OCI-LY1 (cell line): ENCODE results near the gene PPP1CC.

Experiments
- H2AFZ ChIP-seq: fragments of 200-600 bp; sonication (generic), shearing (Covaris generic); 2 replicates; pipeline ENCODE4 v1.6.0; 2014; ENCODE audit warnings: antibody characterized with exemption, mild to moderate bottlenecking, low read length
- H3F3A ChIP-seq: fragments of 200-600 bp; sonication (generic), shearing (Covaris generic); 2 replicates; pipeline ENCODE4 v1.6.0; 2014; ENCODE audit warnings: mild to moderate bottlenecking, antibody characterized with exemption, low read length, moderate library complexity; ENCODE audit not compliant: insufficient read depth
- H3K27ac ChIP-seq: fragments of 200-600 bp; sonication (generic); 2 replicates; pipeline ENCODE4 v1.5.1; 2014; ENCODE audit warnings: low read length, mixed run types, mild to moderate bottlenecking, low read depth; ENCODE audit not compliant: poor library complexity, severe bottlenecking
- H3K27me3 ChIP-seq: fragments of 200-600 bp; sonication (generic); 2 replicates; pipeline ENCODE4 v1.6.0; 2014; ENCODE audit warnings: antibody characterized with exemption, mild to moderate bottlenecking, low read length, moderate library complexity; ENCODE audit not compliant: insufficient read depth
- H3K36me3 ChIP-seq: fragments of 200-600 bp; sonication (generic); 2 replicates; pipeline ENCODE4 v1.6.1; 2014; ENCODE audit warnings: mild to moderate bottlenecking, antibody characterized with exemption, low read length, moderate library complexity, mixed read lengths; ENCODE audit not compliant: insufficient read depth
- H3K4me1 ChIP-seq: fragments of 200-600 bp; sonication (generic); 2 replicates; pipeline ENCODE4 v1.5.1; 2014; ENCODE audit warnings: mild to moderate bottlenecking, low read length, moderate library complexity; ENCODE audit not compliant: insufficient read depth, severe bottlenecking
- H3K4me2 ChIP-seq: fragments of 200-600 bp; sonication (generic), shearing (Covaris generic); 2 replicates; pipeline ENCODE4 v1.6.1; 2014; ENCODE audit warnings: low read length
- H3K4me3 ChIP-seq: fragments of 200-600 bp; sonication (generic); 2 replicates; pipeline ENCODE4 v1.5.1; 2014; ENCODE audit warnings: low read length, low read depth, mild to moderate bottlenecking, mixed read lengths; ENCODE audit not compliant: poor library complexity, severe bottlenecking
- H3K79me2 ChIP-seq: fragments of 200-600 bp; shearing (Covaris generic); 2 replicates; pipeline ENCODE4 v1.6.1; 2016; ENCODE audit warnings: mixed run types, low read length, mixed read lengths; ENCODE audit not compliant: insufficient read depth
- H3K9ac ChIP-seq: fragments of 200-600 bp; sonication (generic), shearing (Covaris generic); 2 replicates; pipeline ENCODE4 v1.6.1; 2014; ENCODE audit warnings: mild to moderate bottlenecking, low read length, mixed read lengths
- H3K9me2 ChIP-seq: fragments of 200-600 bp; sonication (generic), shearing (Covaris generic); 2 replicates; pipeline ENCODE4 v1.6.1; 2014; ENCODE audit warnings: low read depth, mild to moderate bottlenecking, low read length, mixed read lengths
- H3K9me3 ChIP-seq: fragments of 200-600 bp; shearing (Covaris generic); 2 replicates; pipeline ENCODE4 v1.6.1; 2014; ENCODE audit warnings: low read length, mixed read lengths
- H4K20me1 ChIP-seq: fragments of 200-600 bp; sonication (generic), shearing (Covaris generic); 2 replicates; pipeline ENCODE4 v1.6.0; 2016; ENCODE audit warnings: mild to moderate bottlenecking, low read length; ENCODE audit not compliant: insufficient read depth
- CTCF ChIP-seq: fragments of 200-600 bp; sonication (generic), shearing (Covaris generic); IDR thresholded peaks from 2 replicates; pipeline ENCODE4 v1.5.1; 2017; ENCODE audit warnings: mild to moderate bottlenecking, antibody characterized with exemption, low read length, moderate library complexity, mixed read lengths
- EZH2 ChIP-seq: fragments of 200-600 bp; sonication (generic), shearing (Covaris generic); IDR thresholded peaks from 2 replicates; pipeline ENCODE4 v1.8.0; 2017; ENCODE audit warnings: borderline replicate concordance, mixed run types, mild to moderate bottlenecking, antibody characterized with exemption, low read length, moderate library complexity, mixed read lengths

PPP1CC gene

GRCh38 chr12:110765111-110765510 lies 22.4 kb upstream of the PPP1CC start:
- H3K79me2 ChIP-seq, result no peaks in the 10 kb centered on the region
- no peaks in the 10 kb centered on the region for H4K20me1 ChIP-seq
- H3K27me3 ChIP-seq, result no peaks in the 10 kb centered on the region
- no peaks in the 10 kb centered on the region for H3K36me3 ChIP-seq
- TF ChIP-seq EZH2 (no peak), CTCF (no peak)
- no peaks in the 10 kb centered on the region for H3K9me3 ChIP-seq
- H3K4me3 ChIP-seq, result no peak overlapping the region
- H3K9ac ChIP-seq, result no peak overlapping the region
- H3F3A ChIP-seq, result no peaks in the 10 kb centered on the region
- no peak overlapping the region for H2AFZ ChIP-seq
- H3K4me1 ChIP-seq, result no peaks in the 10 kb centered on the region
- H3K4me2 ChIP-seq, result no peak overlapping the region
- H3K9me2 ChIP-seq, result no peaks in the 10 kb centered on the region
- H3K27ac ChIP-seq, result no peak overlapping the region

- Histone ChIP-seq H3K9ac (no peak overlapping the region), H3K9me3 (no peaks in the 10 kb centered on the region), H3K4me1 (no peaks in the 10 kb centered on the region), H3K79me2 (no peaks in the 10 kb centered on the region), H2AFZ (no peak overlapping the region), H4K20me1 (no peaks in the 10 kb centered on the region), H3K27ac (no peak overlapping the region), H3K27me3 (no peaks in the 10 kb centered on the region), H3K9me2 (no peaks in the 10 kb centered on the region), H3K36me3 (no peaks in the 10 kb centered on the region), H3F3A (no peaks in the 10 kb centered on the region), H3K4me2 (no peak overlapping the region), H3K4me3 (no peak overlapping the region)
- TF ChIP-seq CTCF (no peak), EZH2 (no peak)
Measured at GRCh38 chr12:110763583-110763982, 20.9 kb upstream of the PPP1CC start.

- TF ChIP-seq CTCF (no peak), EZH2 (no peak)
- no peaks in the 10 kb centered on the region for H3K4me1 ChIP-seq
- no peaks in the 10 kb centered on the region for H3K36me3 ChIP-seq
- H3K4me3 ChIP-seq, result no peak overlapping the region
- no peak overlapping the region for H3K9ac ChIP-seq
- no peaks in the 10 kb centered on the region for H3K79me2 ChIP-seq
- H3K27me3 ChIP-seq, result no peaks in the 10 kb centered on the region
- no peaks in the 10 kb centered on the region for H4K20me1 ChIP-seq
- H3F3A ChIP-seq, result no peaks in the 10 kb centered on the region
- H3K27ac ChIP-seq, result no peak overlapping the region
- no peak overlapping the region for H2AFZ ChIP-seq
- H3K4me2 ChIP-seq, result no peak overlapping the region
- no peaks in the 10 kb centered on the region for H3K9me2 ChIP-seq
- no peaks in the 10 kb centered on the region for H3K9me3 ChIP-seq
Measured at GRCh38 chr12:110762891-110763290, 20.2 kb upstream of the PPP1CC start.
